Measurements from ENCODE around the gene IFI35. TPM values are rescaled to one million over a fixed set of nuclear protein-coding genes. Genes with fewer than 3 reads are reported as not detected.

Gene IFI35
- total RNA-seq, 1 donor from 2014 or later, result 60.5 TPM

GRCh38 chr17:43056051-43056450 lies 49.5 kb downstream of the IFI35 start:
- no peak overlapping the region for H3K27ac ChIP-seq (ENCODE audit: low read depth, low read length)
- H3K4me3 ChIP-seq (ENCODE audit: insufficient read depth, low read depth, low read length), result no peak overlapping the region
- no peaks in the 10 kb centered on the region for H3K4me1 ChIP-seq (ENCODE audit: insufficient read depth, low read length)
- no peaks in the 10 kb centered on the region for H3K79me2 ChIP-seq (ENCODE audit: insufficient read depth, low read length)
- Mint-ChIP-seq H3K27ac (ENCODE audit: unreplicated experiment) (no peak overlapping the region), H3K4me1 (ENCODE audit: low read depth, unreplicated experiment) (no peaks in the 10 kb centered on the region), H3K9me3 (ENCODE audit: unreplicated experiment) (no peaks in the 10 kb centered on the region), H3K4me3 (ENCODE audit: unreplicated experiment) (no peak overlapping the region), H3K27me3 (ENCODE audit: low read depth, unreplicated experiment) (no peaks in the 10 kb centered on the region), H3K36me3 (ENCODE audit: low read depth, unreplicated experiment) (no peaks in the 10 kb centered on the region)
- DNase-seq (ENCODE audit: low read depth), result no peak
- no peaks in the 10 kb centered on the region for H3K27me3 ChIP-seq (ENCODE audit: insufficient read depth, low read length)
- H2AFZ ChIP-seq (ENCODE audit: low read depth, low read length), result no peak overlapping the region
- H3K9me3 ChIP-seq (ENCODE audit: insufficient read depth, low read depth, low read length), result no peaks in the 10 kb centered on the region
- no peak overlapping the region for H3K9ac ChIP-seq (ENCODE audit: low read length)
- no peak for FAIRE-seq
- no peaks in the 10 kb centered on the region for H3K36me3 ChIP-seq (ENCODE audit: insufficient read depth, low read length)
- TF ChIP-seq EZH2 (IDR thresholded peaks at IDR 0.05; ENCODE audit: insufficient read depth, low read length) (no peak), CTCF (IDR thresholded peaks at IDR 0.05; ENCODE audit: insufficient read depth, low read depth, low read length) (no peak)
- H3K4me2 ChIP-seq (ENCODE audit: low read length), result no peak overlapping the region
- H4K20me1 ChIP-seq (ENCODE audit: insufficient read depth, low read length), result no peaks in the 10 kb centered on the region

- no peak overlapping the region for H3K4me2 ChIP-seq (ENCODE audit: low read length)
- H3K79me2 ChIP-seq (ENCODE audit: insufficient read depth, low read length), result no peaks in the 10 kb centered on the region
- Mint-ChIP-seq H3K4me3 (ENCODE audit: unreplicated experiment) (no peak overlapping the region), H3K36me3 (ENCODE audit: low read depth, unreplicated experiment) (peaks cover 2% of the 10 kb centered on the region), H3K27ac (ENCODE audit: unreplicated experiment) (no peak overlapping the region), H3K27me3 (ENCODE audit: low read depth, unreplicated experiment) (no peaks in the 10 kb centered on the region), H3K9me3 (ENCODE audit: unreplicated experiment) (no peaks in the 10 kb centered on the region), H3K4me1 (ENCODE audit: low read depth, unreplicated experiment) (no peaks in the 10 kb centered on the region)
- H2AFZ ChIP-seq (ENCODE audit: low read depth, low read length), result no peak overlapping the region
- H3K27me3 ChIP-seq (ENCODE audit: insufficient read depth, low read length), result no peaks in the 10 kb centered on the region
- TF ChIP-seq EZH2 (IDR thresholded peaks at IDR 0.05; ENCODE audit: insufficient read depth, low read length) (no peak), CTCF (IDR thresholded peaks at IDR 0.05; ENCODE audit: insufficient read depth, low read depth, low read length) (no peak)
- no peak for DNase-seq (ENCODE audit: low read depth)
- FAIRE-seq, result no peak
- H3K36me3 ChIP-seq (ENCODE audit: insufficient read depth, low read length), result no peaks in the 10 kb centered on the region
- H3K4me3 ChIP-seq (ENCODE audit: insufficient read depth, low read depth, low read length), result no peak overlapping the region
- H4K20me1 ChIP-seq (ENCODE audit: insufficient read depth, low read length), result no peaks in the 10 kb centered on the region
- H3K27ac ChIP-seq (ENCODE audit: low read depth, low read length), result no peak overlapping the region
- no peak overlapping the region for H3K9ac ChIP-seq (ENCODE audit: low read length)
- no peaks in the 10 kb centered on the region for H3K9me3 ChIP-seq (ENCODE audit: insufficient read depth, low read depth, low read length)
- H3K4me1 ChIP-seq (ENCODE audit: insufficient read depth, low read length), result no peaks in the 10 kb centered on the region
Observed at GRCh38 chr17:43062984-43063638, 56.5 kb downstream of the IFI35 start.

Other genes with a start within 250 kb of the IFI35 start
- gene RAMP2, start 245.6 kb upstream of the IFI35 start, total RNA-seq, result 6.1 and 6.8 TPM in 2 replicates
- gene VPS25, start 233.3 kb upstream of the IFI35 start, total RNA-seq, result 49.5 and 53.2 TPM in 2 replicates
- gene WNK4, start 226.2 kb upstream of the IFI35 start, total RNA-seq, result 22.8 and 34.8 TPM in 2 replicates
- gene COA3, start 208.1 kb upstream of the IFI35 start, total RNA-seq, result 31.8 and 34.3 TPM in 2 replicates
- not detected in 2 replicates for gene CNTD1, start 207.9 kb upstream of the IFI35 start, total RNA-seq
- gene BECN1, start 182.5 kb upstream of the IFI35 start, total RNA-seq, result 79.8 and 87.6 TPM in 2 replicates
- 131 and 152 TPM in 2 replicates for gene PSME3, start 173.4 kb upstream of the IFI35 start, total RNA-seq
- 4.1 and 5.0 TPM in 2 replicates for gene AOC2, start 162.2 kb upstream of the IFI35 start, total RNA-seq
- 1.1 and 1.5 TPM in 2 replicates for gene AOC3, start 155.6 kb upstream of the IFI35 start, total RNA-seq
- not detected in 2 replicates for gene G6PC1, start 106.0 kb upstream of the IFI35 start, total RNA-seq
- 42.8 and 45.2 TPM in 2 replicates for gene AARSD1, start 42.3 kb upstream of the IFI35 start, total RNA-seq
- 5.1 and 5.8 TPM in 2 replicates for gene PTGES3L, start 26.7 kb upstream of the IFI35 start, total RNA-seq
- gene RUNDC1, start 26.2 kb upstream of the IFI35 start, total RNA-seq, result 13.2 and 13.8 TPM in 2 replicates
- 993 and 1,032 TPM in 2 replicates for gene RPL27, start 8.4 kb upstream of the IFI35 start, total RNA-seq
- gene VAT1, start 15.6 kb downstream of the IFI35 start, total RNA-seq, result 348 and 413 TPM in 2 replicates
- gene RND2, start 18.4 kb downstream of the IFI35 start, total RNA-seq, result 1.3 and 2.3 TPM in 2 replicates
- 3.6 and 6.0 TPM in 2 replicates for gene BRCA1, start 118.6 kb downstream of the IFI35 start, total RNA-seq
- gene NBR1, start 164.4 kb downstream of the IFI35 start, total RNA-seq, result 46.8 and 53.6 TPM in 2 replicates
- 10.1 and 11.4 TPM in 2 replicates for gene TMEM106A, start 205.1 kb downstream of the IFI35 start, total RNA-seq
- not detected in 2 replicates for gene CCDC200, start 221.8 kb downstream of the IFI35 start, total RNA-seq
- 4,186 and 4,812 TPM in 2 replicates for gene RNU2-1, start 227.2 kb downstream of the IFI35 start, total RNA-seq